Fibroblast of villous mesenchyme (primary cell): ENCODE measurements around the gene MYH7. TPM values are rescaled to one million over a fixed set of nuclear protein-coding genes. Genes with fewer than 3 reads are reported as not detected.
"Not testable (repeated sequence)": the region's sequence is repeated elsewhere in the genome, so short reads cannot be mapped to it uniquely, and the experiment has no call there.

Experiments
- DNase-seq: peaks from one replicate; pipeline ENCODE4 v3.0.0-alpha.2; 2010; ENCODE audit warnings: low read depth
- H3K4me3 ChIP-seq: 2 replicates; pipeline ENCODE4 v1.5.1; 2011; ENCODE audit warnings: low read depth, mild to moderate bottlenecking, low read length
- CTCF ChIP-seq: IDR thresholded peaks from 2 replicates; pipeline ENCODE4 v1.5.1; 2012; ENCODE audit warnings: low read depth, mild to moderate bottlenecking, low read length; ENCODE audit not compliant: insufficient read depth
- total RNA-seq: library from RNA; depleted of rRNA; stranded (reverse); fragments of >200 nt; gene quantifications from 2 replicates; pipeline ENCODE4 v1.2.3, GENCODE V29; 2012

MYH7 gene
- total RNA-seq, 1 donor, result not detected

- DNase-seq, result no peak
- no peak for TF ChIP-seq CTCF
These were observed 4.8 kb downstream of the MYH7 start for GRCh38 chr14:23430723-23431085.

GRCh38 chr14:23430016-23430722 lies 5.3 kb downstream of the MYH7 start:
- no peak for TF ChIP-seq CTCF
- no peak for DNase-seq
- H3K4me3 ChIP-seq, result no peak overlapping the region

More at GRCh38 chr14:23430723-23431085, 4.8 kb downstream of the MYH7 start:
- no peak overlapping the region for H3K4me3 ChIP-seq

GRCh38 chr14:23428686-23429495 lies 6.6 kb downstream of the MYH7 start:
- no peak for DNase-seq
- TF ChIP-seq CTCF, result no peak

GRCh38 chr14:23425798-23426197 lies 9.7 kb downstream of the MYH7 start:
- H3K4me3 ChIP-seq, DNase-seq: not testable (repeated sequence)

More at GRCh38 chr14:23428686-23429495, 6.6 kb downstream of the MYH7 start:
- no peak overlapping the region for H3K4me3 ChIP-seq

GRCh38 chr14:23425169-23425568 lies 10.3 kb downstream of the MYH7 start:
- TF ChIP-seq CTCF, result no peak
- DNase-seq, result no peak
- H3K4me3 ChIP-seq, result no peak overlapping the region

GRCh38 chr14:23423657-23424056 lies 11.8 kb downstream of the MYH7 start:
- DNase-seq, result no peak
- no peak overlapping the region for H3K4me3 ChIP-seq
- TF ChIP-seq CTCF, result no peak

- no peak for TF ChIP-seq CTCF
- no peak overlapping the region for H3K4me3 ChIP-seq
- DNase-seq, result no peak
These were observed 13.9 kb downstream of the MYH7 start for GRCh38 chr14:23421594-23421993.

GRCh38 chr14:23419646-23420045 lies 15.8 kb downstream of the MYH7 start:
- not testable (repeated sequence) for H3K4me3 ChIP-seq, DNase-seq
